ENCODE data around the gene KCNJ1.

DNA sequence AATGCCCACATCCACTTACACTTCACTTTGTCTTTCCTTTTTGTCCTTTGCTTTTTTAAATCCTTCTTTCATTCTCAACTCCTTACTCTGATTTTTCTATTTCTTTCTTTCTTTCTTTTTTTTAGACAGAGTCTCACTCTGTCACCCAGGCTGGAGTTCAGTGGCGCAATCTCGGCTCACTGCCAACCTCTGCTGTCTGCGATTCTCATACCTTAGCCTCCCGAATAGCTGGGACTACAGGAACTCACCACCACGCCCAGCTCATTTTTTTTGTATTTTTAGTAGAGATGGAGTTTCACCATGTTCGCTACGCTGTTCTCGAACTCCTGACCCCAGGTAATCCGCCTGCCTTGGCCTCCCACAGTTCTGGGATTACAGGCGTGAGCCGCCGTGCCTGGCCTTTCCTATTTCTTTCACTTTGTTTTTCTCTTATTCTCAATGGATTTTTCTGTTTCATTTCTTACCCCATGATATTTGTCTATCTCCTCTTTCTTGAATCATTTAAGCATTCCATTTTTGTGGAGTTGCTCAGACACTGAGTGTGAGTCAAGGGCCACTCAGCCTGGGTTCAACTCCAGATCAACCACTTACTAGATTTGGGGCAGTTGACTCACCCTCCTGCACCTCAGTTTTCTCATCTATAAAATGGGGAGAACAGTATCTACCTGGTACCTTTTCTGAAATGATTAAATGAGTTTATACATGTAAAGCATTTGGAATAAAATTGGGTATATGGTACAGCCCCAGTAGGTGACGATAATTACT, 31.7 kb upstream of the KCNJ1 start:
- TF ChIP-seq, protein P1, sequence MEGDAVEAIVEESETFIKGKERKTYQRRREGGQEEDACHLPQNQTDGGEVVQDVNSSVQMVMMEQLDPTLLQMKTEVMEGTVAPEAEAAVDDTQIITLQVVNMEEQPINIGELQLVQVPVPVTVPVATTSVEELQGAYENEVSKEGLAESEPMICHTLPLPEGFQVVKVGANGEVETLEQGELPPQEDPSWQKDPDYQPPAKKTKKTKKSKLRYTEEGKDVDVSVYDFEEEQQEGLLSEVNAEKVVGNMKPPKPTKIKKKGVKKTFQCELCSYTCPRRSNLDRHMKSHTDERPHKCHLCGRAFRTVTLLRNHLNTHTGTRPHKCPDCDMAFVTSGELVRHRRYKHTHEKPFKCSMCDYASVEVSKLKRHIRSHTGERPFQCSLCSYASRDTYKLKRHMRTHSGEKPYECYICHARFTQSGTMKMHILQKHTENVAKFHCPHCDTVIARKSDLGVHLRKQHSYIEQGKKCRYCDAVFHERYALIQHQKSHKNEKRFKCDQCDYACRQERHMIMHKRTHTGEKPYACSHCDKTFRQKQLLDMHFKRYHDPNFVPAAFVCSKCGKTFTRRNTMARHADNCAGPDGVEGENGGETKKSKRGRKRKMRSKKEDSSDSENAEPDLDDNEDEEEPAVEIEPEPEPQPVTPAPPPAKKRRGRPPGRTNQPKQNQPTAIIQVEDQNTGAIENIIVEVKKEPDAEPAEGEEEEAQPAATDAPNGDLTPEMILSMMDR (IDR thresholded peaks at IDR 0.05), result no peak
- TF ChIP-seq POLR2A (IDR thresholded peaks at IDR 0.05), result no peak
